ENCODE results near the gene KDM5A. TPM values are rescaled to one million over a fixed set of nuclear protein-coding genes. Genes with fewer than 3 reads are reported as not detected.
A peak's percentile ranks its signal among the peaks of the same experiment; 100 is the strongest.
"Not testable (repeated sequence)": the region's sequence is repeated elsewhere in the genome, so short reads cannot be mapped to it uniquely, and the experiment has no call there.

Gene KDM5A
- total and polyA plus RNA-seq, 2 donors from 2014 or later: 4.5 to 76.6 TPM

- H3K9ac ChIP-seq (ENCODE audit: low read length in 3 of 3): no peak overlapping the region
- FAIRE-seq (no peak), DNase-seq (no peak)
- H3K4me3 ChIP-seq (ENCODE audit: low read length in 3 of 3): no peak overlapping the region
- H3K36me3 ChIP-seq (ENCODE audit: control insufficient read depth in 2 of 3, insufficient read depth in 3 of 3, low read length in 3 of 3): peaks cover 7 to 27% (median 20%) of the 10 kb centered on the region in 3 donors
- no peaks in the 10 kb centered on the region for H3K4me1 ChIP-seq (ENCODE audit: control insufficient read depth in 2 of 3, insufficient read depth in 2 of 3, low read depth in 1 of 3, low read length in 3 of 3)
- intact Hi-C loops (cut with DNase I): no loop called here
- peaks cover 0 to 5% (median 2%) of the 10 kb centered on the region in 3 donors for H3K9me3 ChIP-seq (ENCODE audit: control insufficient read depth in 2 of 3, insufficient read depth in 1 of 3, low read length in 3 of 3)
- no peak overlapping the region for H3K27ac ChIP-seq (ENCODE audit: low read depth in 2 of 2, low read length in 2 of 2)
- no peak for TF ChIP-seq CTCF (IDR thresholded peaks at IDR 0.05; ENCODE audit: borderline replicate concordance, extremely low read depth, insufficient read depth)
- H3K27me3 ChIP-seq (ENCODE audit: control insufficient read depth, insufficient read depth, low read length): no peaks in the 10 kb centered on the region
Observed at GRCh38 chr12:366820-367219, 22.3 kb downstream of the KDM5A start.

GRCh38 chr12:359091-359490 is 30.0 kb downstream of the KDM5A start:
- Histone ChIP-seq H3K4me1 (ENCODE audit: control insufficient read depth in 2 of 3, insufficient read depth in 2 of 3, low read depth in 1 of 3, low read length in 3 of 3) (no peaks in the 10 kb centered on the region), H3K9me3 (ENCODE audit: control insufficient read depth in 2 of 3, insufficient read depth in 1 of 3, low read length in 3 of 3) (peaks cover 0 to 3% (median 0%) of the 10 kb centered on the region in 3 donors), H3K9ac (ENCODE audit: low read length in 3 of 3) (no peak overlapping the region), H3K27me3 (ENCODE audit: control insufficient read depth, insufficient read depth, low read length) (no peaks in the 10 kb centered on the region), H3K4me3 (ENCODE audit: low read length in 3 of 3) (no peak overlapping the region), H3K36me3 (ENCODE audit: control insufficient read depth in 2 of 3, insufficient read depth in 3 of 3, low read length in 3 of 3) (peaks cover 13 to 45% (median 33%) of the 10 kb centered on the region in 3 donors), H3K27ac (ENCODE audit: low read depth in 2 of 2, low read length in 2 of 2) (no peak overlapping the region)
- intact Hi-C loops (cut with DNase I): no loop called here
- no peak for DNase-seq
- FAIRE-seq: no peak
- TF ChIP-seq CTCF (IDR thresholded peaks at IDR 0.05; ENCODE audit: borderline replicate concordance, extremely low read depth, insufficient read depth): no peak

- Histone ChIP-seq H3K9me3 (ENCODE audit: control insufficient read depth in 2 of 3, insufficient read depth in 1 of 3, low read length in 3 of 3) (peaks cover 0 to 3% (median 0%) of the 10 kb centered on the region in 3 donors), H3K9ac (ENCODE audit: low read length in 3 of 3) (no peak overlapping the region), H3K27ac (ENCODE audit: low read depth in 2 of 2, low read length in 2 of 2) (no peak overlapping the region), H3K4me3 (ENCODE audit: low read length in 3 of 3) (no peak overlapping the region), H3K4me1 (ENCODE audit: control insufficient read depth in 2 of 3, insufficient read depth in 2 of 3, low read depth in 1 of 3, low read length in 3 of 3) (peaks cover 0 to 3% (median 0%) of the 10 kb centered on the region in 3 donors), H3K27me3 (ENCODE audit: control insufficient read depth, insufficient read depth, low read length) (no peaks in the 10 kb centered on the region), H3K36me3 (ENCODE audit: control insufficient read depth in 2 of 3, insufficient read depth in 3 of 3, low read length in 3 of 3) (peaks cover 16 to 39% (median 31%) of the 10 kb centered on the region in 3 donors)
- FAIRE-seq: no peak
- no peak for TF ChIP-seq CTCF (IDR thresholded peaks at IDR 0.05; ENCODE audit: borderline replicate concordance, extremely low read depth, insufficient read depth)
- intact Hi-C loops (cut with DNase I): no loop called here
- no peak for DNase-seq
Observed at GRCh38 chr12:356276-356988, 32.7 kb downstream of the KDM5A start.

GRCh38 chr12:351197-351596 is 37.9 kb downstream of the KDM5A start:
- H3K27ac ChIP-seq (ENCODE audit: low read depth in 2 of 2, low read length in 2 of 2); DNase-seq; intact Hi-C loops (cut with DNase I); H3K4me1 ChIP-seq (ENCODE audit: control insufficient read depth in 2 of 3, insufficient read depth in 2 of 3, low read depth in 1 of 3, low read length in 3 of 3); H3K27me3 ChIP-seq (ENCODE audit: control insufficient read depth, insufficient read depth, low read length); H3K9ac ChIP-seq (ENCODE audit: low read length in 3 of 3); H3K9me3 ChIP-seq (ENCODE audit: control insufficient read depth in 2 of 3, insufficient read depth in 1 of 3, low read length in 3 of 3); FAIRE-seq; H3K4me3 ChIP-seq (ENCODE audit: low read length in 3 of 3): not testable (repeated sequence)
- H3K36me3 ChIP-seq (ENCODE audit: control insufficient read depth in 2 of 3, insufficient read depth in 3 of 3, low read length in 3 of 3): peaks cover 14 to 32% (median 22%) of the 10 kb centered on the region in 3 donors

- DNase-seq; H3K27me3 ChIP-seq (ENCODE audit: control insufficient read depth, insufficient read depth, low read length); H3K9me3 ChIP-seq (ENCODE audit: control insufficient read depth in 2 of 3, insufficient read depth in 1 of 3, low read length in 3 of 3); H3K4me3 ChIP-seq (ENCODE audit: low read length in 3 of 3); FAIRE-seq; H3K9ac ChIP-seq (ENCODE audit: low read length in 3 of 3); intact Hi-C loops (cut with DNase I); H3K27ac ChIP-seq (ENCODE audit: low read depth in 2 of 2, low read length in 2 of 2); H3K4me1 ChIP-seq (ENCODE audit: control insufficient read depth in 2 of 3, insufficient read depth in 2 of 3, low read depth in 1 of 3, low read length in 3 of 3): not testable (repeated sequence)
- peaks cover 14 to 26% (median 14%) of the 10 kb centered on the region in 3 donors for H3K36me3 ChIP-seq (ENCODE audit: control insufficient read depth in 2 of 3, insufficient read depth in 3 of 3, low read length in 3 of 3)
Observed at GRCh38 chr12:349625-350024, 39.5 kb downstream of the KDM5A start.

GRCh38 chr12:343036-343435 is 46.1 kb downstream of the KDM5A start:
- intact Hi-C loops (cut with DNase I); H3K27ac ChIP-seq (ENCODE audit: low read depth in 2 of 2, low read length in 2 of 2); H3K4me3 ChIP-seq (ENCODE audit: low read length in 3 of 3); H3K9ac ChIP-seq (ENCODE audit: low read length in 3 of 3); H3K4me1 ChIP-seq (ENCODE audit: control insufficient read depth in 2 of 3, insufficient read depth in 2 of 3, low read depth in 1 of 3, low read length in 3 of 3); FAIRE-seq; H3K27me3 ChIP-seq (ENCODE audit: control insufficient read depth, insufficient read depth, low read length); H3K9me3 ChIP-seq (ENCODE audit: control insufficient read depth in 2 of 3, insufficient read depth in 1 of 3, low read length in 3 of 3); H3K36me3 ChIP-seq (ENCODE audit: control insufficient read depth in 2 of 3, insufficient read depth in 3 of 3, low read length in 3 of 3): not testable (repeated sequence)
- DNase-seq: peak in 1 of 5 donors; percentile 41

All from kidney (tissue), 14 donors.